NCI-H2081 (cell line): Measurements from ENCODE around the gene ARRDC4.
A peak's percentile ranks its signal among the peaks of the same experiment; 100 is the strongest.

Experiments used
- DNase-seq, 2 experiments: peaks; one replicate each; lab custom pipeline; 2025; lab: John Stamatoyannopoulos, UW

ARRDC4 gene

GRCh38 chr15:97960364-97961066 lies at the start of gene ARRDC4:
Gene ARRDC4 (plus strand): TSS chr15:97960703. CDS start chr15:97960862, 159 bp downstream.
- DNase-seq = peak; percentile 99 to 100

GRCh38 chr15:97914711-97915110 lies 45.8 kb upstream of the ARRDC4 start:
- DNase-seq = no peak

- DNase-seq = no peak
These were observed 45.2 kb upstream of the ARRDC4 start for GRCh38 chr15:97915261-97915660.

- DNase-seq = no peak
These were observed 39.1 kb upstream of the ARRDC4 start for GRCh38 chr15:97921296-97921865.

GRCh38 chr15:97929456-97930229 lies 30.9 kb upstream of the ARRDC4 start:
- no peak for DNase-seq

- no peak for DNase-seq
These were observed 30.3 kb upstream of the ARRDC4 start for GRCh38 chr15:97930230-97930629.

GRCh38 chr15:97931314-97931713 lies 29.2 kb upstream of the ARRDC4 start:
- no peak for DNase-seq

- no peak for DNase-seq
These were observed 26.9 kb upstream of the ARRDC4 start for GRCh38 chr15:97933589-97933988.

GRCh38 chr15:97940993-97941392 lies 19.5 kb upstream of the ARRDC4 start:
- DNase-seq = no peak

GRCh38 chr15:97941572-97941971 lies 18.9 kb upstream of the ARRDC4 start:
- no peak for DNase-seq

GRCh38 chr15:97944724-97945123 lies 15.8 kb upstream of the ARRDC4 start:
- DNase-seq = no peak

- DNase-seq = no peak
These were observed 12.8 kb upstream of the ARRDC4 start for GRCh38 chr15:97947465-97948260.

- no peak for DNase-seq
These were observed 7.2 kb upstream of the ARRDC4 start for GRCh38 chr15:97953254-97953653.

GRCh38 chr15:97953748-97954147 lies 6.8 kb upstream of the ARRDC4 start:
- DNase-seq = no peak

GRCh38 chr15:97955035-97955434 lies 5.5 kb upstream of the ARRDC4 start:
- DNase-seq = peak; percentile 66 to 82

GRCh38 chr15:97955529-97955928 lies 5.0 kb upstream of the ARRDC4 start:
- no peak for DNase-seq

- no peak for DNase-seq
These were observed 659 bp upstream of the ARRDC4 start for GRCh38 chr15:97959724-97960363.

GRCh38 chr15:97961067-97961954 lies 808 bp downstream of the ARRDC4 start:
- DNase-seq = peak in 1 of 2 experiments; percentile 43

GRCh38 chr15:97962263-97962662 lies 1.8 kb downstream of the ARRDC4 start:
- no peak for DNase-seq

GRCh38 chr15:97963779-97964178 lies 3.3 kb downstream of the ARRDC4 start:
- no peak for DNase-seq

- peak in 1 of 2 experiments; percentile 74 for DNase-seq
These were observed 5.7 kb downstream of the ARRDC4 start for GRCh38 chr15:97966246-97966645.
